Endothelial cell of umbilical vein (primary cell): ENCODE data around the gene LRIG1. TPM values are rescaled to one million over a fixed set of nuclear protein-coding genes. Genes with fewer than 3 reads are reported as not detected.

Source experiments
- BruUV-seq: library from RNA; stranded (reverse); fragments of 400-500 nt; replicated peaks from 2 replicates; lab custom pipeline; 2021; lab: Mats Ljungman, UMichigan
- CTCF ChIA-PET: fragments of 300-600, 350-600 bp; sonication (Branson Sonifier 250); formaldehyde crosslinking; loops from one replicate; lab custom pipeline; 2021; ENCODE audit warnings: antibody characterized with exemption, inconsistent platforms; lab: Charles Lee
- POLR2A ChIA-PET: fragments of 300-600, 350-600 bp; sonication (Branson Sonifier 250); formaldehyde crosslinking; loops from one replicate; lab custom pipeline; 2021; ENCODE audit warnings: antibody characterized with exemption, inconsistent platforms; lab: Charles Lee
- DNase-seq: peaks from one replicate; pipeline ENCODE4 v3.0.0-alpha.2; 2011; ENCODE audit warnings: low read depth, low spot score
- FAIRE-seq: peaks from 2 replicates; lab custom pipeline; 2011; peaks lifted over from hg19 to GRCh38; lab: Jason Lieb, UNC
- H2AFZ ChIP-seq: 2 replicates; pipeline ENCODE4 v1.6.0; 2012; ENCODE audit warnings: low read depth, low read length, control low read depth, inconsistent platforms
- H3K27ac ChIP-seq: 2 replicates; pipeline ENCODE4 v1.5.1; 2011; ENCODE audit warnings: low read depth, mild to moderate bottlenecking, control low read depth, low read length, moderate library complexity; ENCODE audit not compliant: insufficient read depth
- H3K27me3 ChIP-seq, 2 experiments: 2 replicates each; pipeline versions ENCODE4 v1.6.0 to v1.6.1; 2011; ENCODE audit warnings: low read length in 2 of 2, mixed read lengths in 1 of 2; ENCODE audit not compliant: control insufficient read depth in 2 of 2, insufficient read depth in 2 of 2
- H3K36me3 ChIP-seq, 2 experiments: 2 replicates in 1 of 2; 3 replicates in 1 of 2; pipeline ENCODE4 v1.5.1; 2011; ENCODE audit warnings: low read length in 2 of 2, mild to moderate bottlenecking in 1 of 2, moderate library complexity in 1 of 2; ENCODE audit not compliant: control insufficient read depth in 2 of 2, insufficient read depth in 2 of 2; ENCODE audit errors: extremely low read depth in 1 of 2
- H3K4me1 ChIP-seq: 3 replicates; pipeline ENCODE4 v1.5.1; 2011; ENCODE audit warnings: mild to moderate bottlenecking, low read length; ENCODE audit not compliant: control insufficient read depth, insufficient read depth; ENCODE audit errors: extremely low read depth
- H3K4me2 ChIP-seq: 2 replicates; pipeline ENCODE4 v1.6.1; 2011; ENCODE audit warnings: low read length, control low read depth, mixed read lengths; ENCODE audit not compliant: insufficient read depth
- H3K4me3 ChIP-seq, 3 experiments: fragments of 200-600 bp in 1 of 3; sonication (generic), shearing (Covaris generic) in 1 of 3; replicated peaks in 1 of 3; 2 replicates each; pipeline ENCODE4 v1.5.1; 2011 to 2016; ENCODE audit warnings: control low read depth in 3 of 3, low read length in 3 of 3, mild to moderate bottlenecking in 2 of 3, inconsistent platforms in 1 of 3, low read depth in 1 of 3, moderate library complexity in 1 of 3; ENCODE audit not compliant: insufficient read depth in 1 of 3
- H3K79me2 ChIP-seq: 2 replicates; pipeline ENCODE4 v1.6.0; 2012; ENCODE audit warnings: low read length, inconsistent platforms; ENCODE audit not compliant: control insufficient read depth, insufficient read depth
- H3K9ac ChIP-seq: replicated peaks from 2 replicates; pipeline ENCODE3; 2011; ENCODE audit warnings: low read length, control low read depth; ENCODE audit not compliant: insufficient read depth; ENCODE audit errors: extremely low read depth
- H3K9me1 ChIP-seq: replicated peaks from 3 replicates; pipeline ENCODE4 v1.6.0; 2011; ENCODE audit warnings: mild to moderate bottlenecking, low read length; ENCODE audit not compliant: control insufficient read depth, insufficient read depth; ENCODE audit errors: extremely low read depth
- H3K9me3 ChIP-seq: replicated peaks from 2 replicates; pipeline ENCODE4 v1.5.1; 2012; ENCODE audit warnings: low read length, inconsistent platforms; ENCODE audit not compliant: control insufficient read depth, insufficient read depth
- H4K20me1 ChIP-seq: replicated peaks from 2 replicates; pipeline ENCODE3; 2011; ENCODE audit warnings: mild to moderate bottlenecking, low read length; ENCODE audit not compliant: control insufficient read depth, insufficient read depth; ENCODE audit errors: extremely low read depth
- CTCF ChIP-seq, 2 donors: IDR thresholded peaks; 1 replicate in 1 of 2; 2 replicates in 1 of 2; pipeline ENCODE4 v1.5.1; 2011; ENCODE audit warnings: low read length in 2 of 2, mild to moderate bottlenecking in 2 of 2, moderate library complexity in 2 of 2, control low read depth in 1 of 2, inconsistent platforms in 1 of 2, low read depth in 1 of 2; ENCODE audit not compliant: insufficient read depth in 1 of 2; ENCODE audit errors: extremely low read depth in 1 of 2
- EZH2 ChIP-seq: IDR thresholded peaks from 2 replicates; pipeline ENCODE4 v1.6.1; 2012; ENCODE audit warnings: borderline replicate concordance, low read depth, mild to moderate bottlenecking, moderate library complexity, low read length, inconsistent platforms; ENCODE audit not compliant: severe bottlenecking
- FOS ChIP-seq: IDR thresholded peaks from 2 replicates; pipeline ENCODE4 v1.6.1; 2011; ENCODE audit warnings: mild to moderate bottlenecking, low read length, moderate library complexity, borderline replicate concordance; ENCODE audit not compliant: insufficient read depth
- GATA2 ChIP-seq: IDR thresholded peaks from 2 replicates; pipeline ENCODE4 v1.7.0; 2011; ENCODE audit warnings: low read depth, mild to moderate bottlenecking, moderate library complexity, mixed read lengths, low read length; ENCODE audit not compliant: insufficient read length, insufficient read depth
- JUN ChIP-seq: IDR thresholded peaks from 2 replicates; pipeline ENCODE4 v1.6.1; 2011; ENCODE audit warnings: borderline replicate concordance, low read depth; ENCODE audit not compliant: insufficient read length, insufficient read depth
- MYC ChIP-seq: IDR thresholded peaks from one replicate; pipeline ENCODE4 v1.6.1; 2011; ENCODE audit warnings: mild to moderate bottlenecking, low read depth, low read length
- dilution Hi-C: fragments of 300-500 bp; cut with MboI; formaldehyde crosslinking; loops from one replicate; pipeline ENCODE4 v1.15.0; 2019; ENCODE audit warnings: low sequenced_read_pairs; ENCODE audit not compliant: extremely low pct_ligation_motif_present
- intact Hi-C: fragments of 100-400 bp; cut with micrococcal nuclease; formaldehyde crosslinking; loops from one replicate; pipeline ENCODE4 v1.10.0; 2022
- polyA plus RNA-seq, 4 experiments: library from polyadenylated mRNA; depleted of rRNA in 3 of 4; stranded (reverse) in 3 of 4; unstranded in 1 of 4; fragments of >200 nt; gene quantifications; 2 replicates each; pipeline versions ENCODE4 v1.2.1 to v1.2.3, GENCODE V29; 2011 to 2012; ENCODE audit warnings: missing spikeins in 1 of 4
- total RNA-seq: library from RNA; stranded (reverse); gene quantifications from 2 replicates; pipeline ENCODE4 v1.2.3, GENCODE V29; 2021

Gene LRIG1
- total and polyA plus RNA-seq, 2 donors (not counting 3 experiments of a cell fraction or from before 2014, with no cell fraction given) = 50.3 to 52.2 TPM

GRCh38 chr3:66386011-66386924 is 114.6 kb downstream of the LRIG1 start:
- Histone ChIP-seq H3K36me3 (peaks cover 12 to 51% of the 10 kb centered on the region in 2 experiments), H4K20me1 (no peaks in the 10 kb centered on the region), H3K27ac (no peak overlapping the region), H3K4me3 (no peak overlapping the region), H3K9me1 (no peaks in the 10 kb centered on the region), H2AFZ (no peak overlapping the region), H3K9me3 (no peaks in the 10 kb centered on the region), H3K79me2 (no peaks in the 10 kb centered on the region), H3K9ac (no peak overlapping the region), H3K4me1 (no peaks in the 10 kb centered on the region), H3K27me3 (no peaks in the 10 kb centered on the region), H3K4me2 (no peak overlapping the region)
- TF ChIP-seq FOS = no peak
- TF ChIP-seq JUN = no peak
- TF ChIP-seq MYC = no peak
- TF ChIP-seq GATA2 = no peak
- TF ChIP-seq CTCF (IDR thresholded peaks at IDR 0.05; ENCODE audit: extremely low read depth in 1 of 2, insufficient read depth in 1 of 2, low read depth in 1 of 2, low read length in 2 of 2) = no peak
- TF ChIP-seq EZH2 = no peak
- dilution Hi-C loops = loop anchor here (25.0 kb wide), 1 partner anchor 426 kb away; no protein-coding TSS in a partner anchor
- no peak for FAIRE-seq
- no TSS peak for BruUV-seq
- POLR2A ChIA-PET = no interaction called here
- no peak for DNase-seq
- CTCF ChIA-PET = interaction anchor here (2.2 kb wide), 1 partner anchor 8 kb away, joined by 6 read pairs; no protein-coding TSS in a partner anchor
- intact Hi-C loops = no loop called here
